GM19239 (cell line): ENCODE results near the gene MOV10.

ENCODE experiments used
- DNase-seq: peaks from one replicate; pipeline ENCODE4 v3.0.0; 2011; ENCODE audit warnings: low spot score; ENCODE audit not compliant: insufficient read length
- FAIRE-seq: peaks from 2 replicates; lab custom pipeline; 2011; peaks lifted over from hg19 to GRCh38; lab: Jason Lieb, UNC

The MOV10 gene

DNA sequence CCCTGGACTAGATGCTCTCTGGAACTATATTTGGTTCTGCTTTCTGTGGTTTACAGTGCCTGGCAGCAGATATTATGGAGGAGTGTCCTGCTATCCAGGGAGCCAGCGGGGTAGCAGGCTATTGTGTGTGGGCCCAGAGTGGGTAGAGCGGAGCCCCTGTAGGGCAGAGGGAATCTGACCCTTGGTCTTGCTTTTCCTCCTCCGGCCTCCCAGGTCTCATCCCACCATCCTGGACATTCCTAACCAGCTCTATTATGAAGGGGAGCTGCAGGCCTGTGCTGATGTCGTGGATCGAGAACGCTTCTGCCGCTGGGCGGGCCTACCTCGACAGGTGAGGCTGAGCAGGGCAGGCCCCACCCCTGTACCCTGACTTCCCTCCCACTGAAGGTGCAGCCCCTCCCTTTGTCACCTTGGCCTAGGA is 23.3 kb downstream of the MOV10 start:
- DNase-seq (no peak), FAIRE-seq (no peak)

- DNase-seq (no peak), FAIRE-seq (no peak)
Measured at GRCh38 chr1:112698366-112699310, 24.2 kb downstream of the MOV10 start.

- no peak for DNase-seq
- no peak for FAIRE-seq
Measured at GRCh38 chr1:112699425-112700144, 25.1 kb downstream of the MOV10 start.

DNA sequence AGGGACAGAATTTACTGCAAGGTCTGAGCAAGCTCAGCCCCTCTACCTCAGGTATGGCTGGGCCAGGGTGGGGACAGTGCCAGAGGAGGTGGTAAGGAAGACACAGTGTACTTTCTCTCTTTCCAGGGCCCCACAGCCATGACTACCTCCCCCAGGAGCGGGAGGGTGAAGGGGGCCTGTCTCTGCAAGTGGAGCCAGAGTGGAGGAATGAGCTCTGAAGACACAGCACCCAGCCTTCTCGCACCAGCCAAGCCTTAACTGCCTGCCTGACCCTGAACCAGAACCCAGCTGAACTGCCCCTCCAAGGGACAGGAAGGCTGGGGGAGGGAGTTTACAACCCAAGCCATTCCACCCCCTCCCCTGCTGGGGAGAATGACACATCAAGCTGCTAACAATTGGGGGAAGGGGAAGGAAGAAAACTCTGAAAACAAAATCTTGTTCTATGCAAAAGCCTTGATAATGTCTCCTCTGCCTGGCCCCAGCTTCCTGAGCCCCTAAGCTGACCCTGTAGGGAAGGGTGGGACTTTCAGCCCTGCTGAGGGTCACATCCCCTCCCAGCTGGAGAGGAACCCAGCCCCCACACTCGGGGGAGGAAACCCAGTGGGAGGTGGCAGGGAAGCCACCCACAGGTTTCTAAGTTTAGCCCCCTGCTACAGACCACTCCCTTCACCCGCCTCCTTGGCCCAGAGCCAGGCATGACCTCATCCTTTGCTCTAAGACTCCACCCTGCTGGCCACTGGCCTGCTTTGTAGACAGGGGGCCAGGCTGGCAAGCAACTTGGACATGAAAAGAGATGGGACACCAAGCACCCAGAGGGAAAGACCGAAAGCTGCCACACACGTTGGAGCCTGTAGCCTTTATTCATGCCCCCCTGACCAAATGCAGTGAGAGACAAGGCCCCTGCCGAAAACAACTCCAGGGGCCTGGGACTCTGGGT is 26.1 kb downstream of the MOV10 start:
- DNase-seq: no peak
- FAIRE-seq: peak; percentile 23

DNA sequence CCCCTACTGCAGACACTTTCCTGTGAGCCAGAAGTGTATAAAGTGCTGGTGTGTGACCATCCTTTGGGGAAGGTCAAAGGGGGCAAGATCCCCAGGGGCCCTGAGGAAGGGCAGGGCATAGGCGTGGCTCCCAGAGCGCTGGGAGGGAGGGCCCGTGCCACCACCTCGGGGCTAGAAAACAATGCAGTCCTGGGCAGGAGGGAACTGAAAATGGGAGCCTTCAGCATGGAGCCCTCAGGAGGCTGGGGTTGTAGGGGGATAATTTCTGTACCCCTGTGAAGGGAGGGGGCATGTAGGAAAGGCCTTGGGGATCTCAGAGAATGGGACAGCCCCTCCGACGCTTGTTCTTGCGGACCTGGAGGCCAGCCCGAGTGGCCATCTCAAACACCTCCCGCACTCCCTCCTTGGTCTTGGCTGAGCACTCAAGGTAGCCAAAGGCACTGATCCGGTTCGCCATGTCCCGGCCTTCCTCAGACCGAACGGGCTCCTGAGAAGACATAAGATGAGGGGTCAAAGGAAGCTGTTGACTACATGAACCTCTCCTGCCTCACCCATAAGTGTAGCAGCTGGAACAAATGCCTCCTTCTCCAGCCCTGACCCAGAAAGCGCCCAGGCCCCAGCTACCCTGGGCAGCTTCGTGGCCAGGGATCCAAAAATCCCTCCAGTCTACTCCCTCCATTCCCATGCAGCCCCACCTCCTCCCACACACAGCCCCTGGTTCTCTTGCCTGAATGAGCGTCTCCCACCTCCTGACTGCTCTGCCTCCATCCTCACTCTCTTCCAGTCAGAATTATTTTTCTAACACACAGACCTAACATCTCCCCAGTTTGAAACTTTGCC is 27.0 kb downstream of the MOV10 start:
- DNase-seq (no peak), FAIRE-seq (no peak)

GRCh38 chr1:112702067-112702395 is 27.6 kb downstream of the MOV10 start:
- DNase-seq (no peak), FAIRE-seq (no peak)

GRCh38 chr1:112702420-112703261 is 28.2 kb downstream of the MOV10 start:
- DNase-seq (no peak), FAIRE-seq (no peak)

GRCh38 chr1:112703706-112704105 is 29.2 kb downstream of the MOV10 start:
- FAIRE-seq: no peak
- DNase-seq: no peak

DNA sequence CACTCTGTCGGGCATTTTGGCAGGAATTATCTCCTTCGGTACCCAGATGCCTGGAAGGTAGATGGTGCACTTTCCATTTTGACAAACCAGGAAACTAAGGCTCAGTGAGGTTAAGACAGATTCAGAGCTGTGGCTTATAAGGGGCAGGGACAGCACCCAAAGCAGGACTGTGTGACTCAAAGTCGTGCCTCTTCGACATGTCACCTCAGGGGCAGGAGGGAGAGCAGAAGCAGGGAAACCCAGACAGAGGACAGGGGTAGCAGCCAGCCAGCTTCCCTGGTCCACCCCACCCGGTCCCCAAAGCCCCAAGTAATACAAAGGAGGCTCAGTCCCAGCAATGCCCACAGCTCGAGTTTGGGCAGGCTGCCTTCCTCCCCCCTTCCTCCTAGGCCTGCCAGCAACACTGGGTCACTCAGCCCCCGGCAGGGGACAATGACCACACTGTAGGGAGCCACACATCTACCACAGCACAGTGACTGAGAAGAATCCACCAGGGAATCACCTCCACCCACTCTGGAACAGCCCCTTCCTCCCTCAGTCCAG is 30.0 kb downstream of the MOV10 start:
- DNase-seq (no peak), FAIRE-seq (no peak)

DNA sequence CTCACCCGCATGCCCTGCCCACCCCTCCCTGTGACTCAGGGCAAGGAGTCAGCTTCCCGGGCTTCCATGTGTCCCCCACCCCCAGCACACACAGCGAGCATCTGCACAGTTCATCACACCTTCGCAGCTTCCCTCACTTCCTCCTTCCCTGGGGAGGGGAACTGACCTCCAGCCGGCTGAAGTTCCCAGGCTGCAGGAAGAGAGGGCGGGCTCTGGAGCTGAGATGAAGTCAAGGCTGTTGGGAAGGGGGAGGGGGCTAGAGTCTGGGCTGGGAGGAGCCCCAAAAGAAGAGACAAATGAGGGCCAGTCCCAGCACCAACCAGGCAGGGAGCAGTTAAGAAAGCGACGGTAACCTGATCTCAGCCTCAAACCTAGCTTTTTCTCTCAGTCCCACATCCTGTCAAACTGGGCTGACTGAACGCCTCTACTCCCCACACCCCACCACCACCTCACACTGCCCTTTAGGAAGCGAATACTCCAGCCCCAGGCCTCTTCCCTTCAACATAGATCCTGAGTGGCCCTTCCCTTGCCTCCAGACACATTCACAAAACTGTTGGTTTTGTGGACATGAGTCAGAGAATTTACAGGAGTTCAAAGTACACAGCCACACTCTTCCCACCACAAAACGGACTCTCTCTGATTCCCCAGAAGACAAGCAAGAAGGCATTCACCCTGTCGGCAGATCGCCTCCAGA is 30.6 kb downstream of the MOV10 start:
- FAIRE-seq: peak; percentile 89
- DNase-seq: peak; percentile 91

- no peak for FAIRE-seq
- DNase-seq: peak; percentile 69
Measured at GRCh38 chr1:112706505-112707220, 32.2 kb downstream of the MOV10 start, which contains the start of gene RHOC. TSS of gene RHOC (minus strand) at chr1:112707127. CDS start at chr1:112703799, 3,328 bp downstream.

- FAIRE-seq (peak; percentile 44), DNase-seq (peak; percentile 78)
Measured at GRCh38 chr1:112707221-112708001, 33.0 kb downstream of the MOV10 start.

GRCh38 chr1:112708002-112708448 is 33.6 kb downstream of the MOV10 start:
- FAIRE-seq: no peak
- no peak for DNase-seq

DNA sequence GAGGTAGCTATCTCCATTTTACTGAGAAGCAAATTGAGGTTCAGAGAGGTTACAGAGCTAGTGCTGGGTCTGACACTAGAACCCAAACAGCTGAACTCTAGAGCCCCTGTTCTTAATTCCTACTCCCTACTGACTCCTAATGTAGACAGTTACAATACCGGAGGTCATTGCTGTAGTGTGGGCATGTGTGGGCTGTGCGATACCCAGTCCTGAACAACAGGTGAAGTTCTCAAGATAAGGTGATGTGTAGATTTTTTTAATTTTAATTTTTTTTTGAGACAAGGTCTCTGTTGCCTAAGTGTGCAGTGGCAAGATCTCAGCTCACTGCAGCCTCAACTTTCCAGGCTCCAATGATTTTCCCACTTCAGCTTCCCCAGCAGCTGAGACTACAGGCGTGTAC is 34.0 kb downstream of the MOV10 start:
- FAIRE-seq: no peak
- DNase-seq: no peak

DNA sequence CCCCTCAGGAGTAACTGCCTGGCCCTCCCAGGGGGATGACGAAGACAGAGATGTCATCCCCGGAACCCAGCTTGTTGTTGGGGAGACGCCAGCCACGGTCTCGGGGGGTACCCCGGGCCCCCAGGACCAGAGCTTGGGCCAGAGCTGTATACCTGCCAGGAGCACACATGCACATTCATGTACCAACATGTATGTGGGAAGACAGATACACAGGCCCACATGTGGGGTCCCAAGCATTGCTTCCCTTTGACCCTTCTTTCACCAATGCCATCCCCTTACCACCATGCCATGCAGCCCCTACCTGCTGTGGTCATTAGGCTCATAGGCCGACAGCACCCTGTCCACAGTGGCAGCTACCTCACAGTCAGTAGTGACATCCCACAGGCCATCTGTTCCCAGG is 35.7 kb downstream of the MOV10 start:
- DNase-seq: no peak
- no peak for FAIRE-seq

DNA sequence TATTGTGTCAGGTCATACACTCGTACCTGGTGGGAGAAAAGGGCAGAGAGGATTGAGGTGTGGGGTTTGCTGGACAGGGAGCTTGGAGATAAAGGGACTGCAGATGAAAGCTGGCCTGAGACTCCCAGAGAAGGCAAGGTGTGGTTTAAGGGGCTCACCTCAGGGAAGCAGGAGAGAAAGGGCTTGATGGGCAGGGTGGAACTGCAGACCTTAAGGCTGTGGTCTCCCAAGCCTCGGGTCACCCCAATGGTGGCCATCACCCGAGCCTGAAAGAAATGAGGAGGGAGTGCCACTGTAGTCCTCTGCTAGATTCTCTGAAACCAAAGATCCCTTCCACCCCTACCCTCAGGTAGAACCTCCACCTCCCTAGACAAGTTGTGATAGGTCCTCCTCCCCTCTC is 36.1 kb downstream of the MOV10 start:
- FAIRE-seq: no peak

More for the DNA sequence above, 36.1 kb downstream of the MOV10 start:
- no peak for DNase-seq
